Glomerular visceral epithelial cell (primary cell): ENCODE measurements around the gene DOK7.

Source experiments
- DNase-seq: peaks from one replicate; pipeline ENCODE4 v3.0.0-alpha.2; 2016; ENCODE audit errors: extremely low spot score

DOK7 gene

DNA sequence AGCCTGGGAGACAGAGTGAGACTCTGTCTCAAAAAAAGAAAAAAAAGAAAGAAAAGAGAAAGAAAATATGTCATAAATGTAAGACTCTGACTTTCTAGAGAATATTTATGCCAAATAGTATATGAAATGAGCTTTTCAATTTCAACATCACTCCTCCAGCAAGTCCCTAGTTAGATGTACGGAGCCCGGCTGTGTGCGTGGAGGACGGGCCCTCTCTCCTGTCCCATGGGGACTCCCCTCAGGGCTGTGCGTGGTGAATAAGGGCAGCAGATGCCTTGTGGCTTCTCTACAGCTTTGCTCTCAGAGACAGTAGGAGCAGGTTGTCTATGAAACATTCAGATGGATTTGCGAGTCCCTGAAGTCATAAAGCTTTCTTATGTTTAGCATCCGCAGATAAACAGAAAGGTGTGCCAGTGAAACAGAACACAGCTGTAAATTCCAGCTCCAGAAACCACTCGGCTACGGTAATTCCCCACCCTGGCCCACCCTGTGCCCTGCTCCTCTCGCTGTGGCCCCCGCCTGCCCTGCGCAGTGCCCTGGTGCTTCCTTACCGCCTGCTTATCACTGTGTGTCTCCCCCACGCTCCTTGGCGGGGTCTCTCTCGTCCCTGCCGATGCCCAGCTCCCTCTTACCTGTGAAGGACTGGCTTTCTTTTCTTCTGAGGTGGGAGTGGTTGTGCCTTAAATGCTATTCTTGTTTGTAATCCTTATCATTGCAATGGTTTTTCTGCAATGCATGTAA is 35.2 kb upstream of the DOK7 start:
- no peak for DNase-seq

DNA sequence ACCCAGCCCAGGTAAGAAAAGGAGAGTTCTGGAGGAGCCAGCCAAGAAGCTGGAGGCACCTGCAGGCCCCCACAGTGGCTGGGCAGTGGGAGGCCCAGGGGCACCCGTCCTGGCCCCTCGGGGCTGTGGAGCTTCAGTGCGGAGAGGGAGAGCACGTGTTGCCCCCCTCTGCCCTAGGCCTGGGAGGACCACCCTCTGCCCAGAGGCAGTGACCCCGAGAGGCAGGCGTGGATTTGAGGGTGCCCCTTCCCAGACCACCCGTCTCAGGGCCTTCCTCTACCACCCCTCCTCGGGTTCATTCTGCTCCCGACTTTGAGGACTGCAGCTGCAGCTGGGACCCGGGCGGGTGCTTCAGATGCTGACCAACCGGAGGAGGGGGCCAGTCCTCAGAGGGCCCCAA is 33.5 kb upstream of the DOK7 start:
- no peak for DNase-seq

DNA sequence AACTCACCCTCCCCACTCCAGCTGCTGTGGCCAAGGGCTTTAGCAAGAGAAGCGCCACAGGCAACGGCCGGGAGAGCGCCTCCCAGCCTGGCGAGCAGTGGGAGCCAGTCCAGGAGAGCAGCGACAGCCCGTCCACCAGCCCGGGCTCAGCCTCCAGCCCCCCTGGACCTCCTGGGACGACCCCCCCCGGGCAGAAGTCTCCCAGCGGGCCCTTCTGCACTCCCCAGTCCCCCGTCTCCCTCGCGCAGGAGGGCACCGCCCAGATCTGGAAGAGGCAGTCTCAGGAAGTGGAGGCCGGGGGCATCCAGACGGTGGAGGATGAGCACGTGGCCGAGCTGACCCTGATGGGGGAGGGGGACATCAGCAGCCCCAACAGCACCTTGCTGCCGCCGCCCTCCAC is 32.6 kb upstream of the DOK7 start:
- DNase-seq, result no peak

DNA sequence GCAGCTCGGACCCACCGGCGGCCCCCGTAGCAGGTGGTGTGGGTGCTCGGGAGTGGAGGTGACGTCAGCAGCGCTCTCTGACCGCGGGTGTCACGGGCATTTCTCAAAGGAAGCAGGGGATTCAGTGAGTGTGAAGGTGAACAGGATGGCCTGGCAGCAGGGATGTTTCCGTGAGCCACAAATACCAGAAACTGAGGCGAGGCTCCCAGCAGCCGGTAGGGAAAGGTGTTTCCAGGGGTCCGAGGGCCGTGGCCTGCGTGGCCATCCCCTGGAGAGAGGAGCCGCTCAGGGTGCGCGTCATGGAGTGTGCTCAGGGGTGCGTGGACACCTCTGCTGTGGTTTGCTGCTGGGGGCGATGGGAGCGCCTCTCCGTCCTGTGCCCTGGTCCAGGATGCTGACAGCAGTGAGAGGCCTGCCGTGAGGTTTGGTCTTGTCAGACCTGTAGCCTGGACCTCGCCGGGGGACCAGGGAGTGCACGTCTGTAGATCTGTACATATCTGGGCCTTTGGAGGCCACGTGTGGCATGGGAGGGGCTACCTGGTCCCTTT is 31.6 kb upstream of the DOK7 start:
- DNase-seq, result no peak

DNA sequence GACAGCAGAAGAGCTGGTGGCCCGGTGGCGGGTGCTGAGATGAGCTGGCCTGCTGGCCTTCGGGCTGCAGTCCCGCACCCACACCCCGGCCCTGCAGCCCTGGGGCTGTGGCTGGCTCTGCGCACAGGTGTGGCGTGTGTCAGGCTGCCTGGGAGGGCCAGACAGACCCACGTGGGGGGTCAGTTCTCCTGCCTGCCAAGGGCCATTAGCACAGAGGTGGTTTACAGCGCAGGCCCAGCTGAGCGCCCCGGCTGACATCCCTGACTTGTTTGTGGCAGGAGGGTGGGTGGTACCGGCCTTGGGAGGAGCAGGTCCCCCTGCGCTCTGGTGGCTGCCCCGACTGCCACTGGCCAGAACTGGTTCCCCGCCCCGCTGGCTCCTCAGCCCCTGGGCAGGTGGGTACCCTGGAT is 30.7 kb upstream of the DOK7 start:
- DNase-seq, result no peak

DNA sequence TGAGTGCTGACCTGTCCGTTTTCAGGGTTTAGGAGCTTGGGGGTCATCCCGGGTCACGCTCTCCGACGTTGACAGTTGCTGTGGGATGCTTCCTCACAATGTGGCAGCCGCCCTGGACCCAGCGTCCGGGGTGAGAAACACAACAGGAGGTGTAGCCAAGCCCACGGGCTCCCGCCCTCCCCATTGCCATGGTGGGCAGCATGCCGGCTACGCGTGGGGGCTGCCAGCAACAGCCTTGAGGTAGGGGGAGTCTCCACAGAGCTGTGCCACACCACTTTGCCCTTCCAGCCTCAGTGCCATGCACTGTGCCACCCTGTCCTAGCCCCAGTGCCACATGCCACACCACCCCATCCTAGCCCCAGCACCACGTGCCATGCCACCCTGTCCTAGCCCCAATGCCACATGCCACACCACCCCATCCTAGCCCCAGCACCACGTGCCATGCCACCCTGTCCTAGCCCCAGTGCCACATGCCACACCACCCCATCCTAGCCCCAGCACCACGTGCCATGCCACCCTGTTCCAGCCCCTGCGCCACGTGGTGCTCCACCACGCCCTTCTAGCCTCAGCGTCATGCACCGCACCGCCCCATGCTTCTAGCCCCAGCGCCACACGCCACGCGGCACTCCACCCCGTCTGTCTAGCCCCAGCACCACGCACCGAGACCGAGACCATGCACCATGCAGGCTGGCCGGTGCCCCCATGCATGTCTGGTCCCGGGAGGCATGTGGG is 29.8 kb upstream of the DOK7 start:
- DNase-seq, result no peak

DNA sequence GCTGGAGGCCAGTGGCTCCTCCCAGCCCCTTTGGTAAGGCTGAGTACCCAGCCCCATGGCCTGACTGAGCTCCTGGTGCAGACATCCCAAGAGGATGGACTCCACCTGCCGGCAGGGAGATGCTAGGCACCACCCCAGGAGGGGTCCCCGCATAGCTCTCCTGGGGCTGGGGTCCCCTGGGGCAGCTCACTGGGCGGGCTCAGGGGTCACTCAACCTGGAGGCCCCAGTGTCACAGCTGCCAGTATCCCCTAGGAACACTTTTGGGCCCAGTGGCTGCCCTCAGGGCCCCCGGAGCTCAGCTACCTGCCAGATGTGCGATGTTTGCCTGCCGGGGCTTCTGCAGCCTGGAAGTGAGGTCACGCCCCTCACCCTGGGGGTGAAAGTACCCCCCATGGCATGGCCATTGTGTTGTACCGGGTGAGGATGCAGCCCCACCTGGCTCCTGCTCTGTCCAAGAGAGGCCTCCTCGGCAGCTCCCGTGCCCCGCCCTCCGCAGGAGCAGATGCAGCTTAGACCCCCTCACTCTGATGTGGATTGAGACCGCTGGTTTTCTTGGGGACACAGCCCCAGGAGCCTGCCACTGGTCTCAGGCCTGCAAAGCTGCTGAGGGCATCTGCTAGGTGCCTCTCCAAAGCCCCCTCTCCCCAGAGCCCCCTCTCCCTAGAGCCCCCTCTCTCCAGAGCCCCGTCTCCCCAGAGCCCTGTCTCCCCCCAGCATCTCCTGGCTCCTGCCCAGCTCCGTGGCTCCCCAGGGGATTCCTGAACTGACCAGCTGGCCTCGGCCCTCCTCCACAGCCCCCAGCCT is 28.0 kb upstream of the DOK7 start:
- no peak for DNase-seq

DNA sequence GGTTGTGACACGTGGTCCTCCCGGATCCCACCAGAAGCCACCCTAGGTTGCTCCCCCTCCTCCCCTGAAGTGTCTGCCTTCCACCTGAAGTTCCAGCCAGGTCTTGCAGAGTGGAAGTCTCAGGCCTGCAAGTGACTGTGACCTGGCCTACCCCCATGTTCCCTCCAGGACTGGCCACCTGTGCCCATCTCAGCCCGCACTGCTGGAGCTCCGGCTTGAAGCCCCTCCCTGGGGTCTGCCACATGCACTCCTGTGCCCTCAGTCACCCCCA is 27.5 kb upstream of the DOK7 start:
- no peak for DNase-seq

DNA sequence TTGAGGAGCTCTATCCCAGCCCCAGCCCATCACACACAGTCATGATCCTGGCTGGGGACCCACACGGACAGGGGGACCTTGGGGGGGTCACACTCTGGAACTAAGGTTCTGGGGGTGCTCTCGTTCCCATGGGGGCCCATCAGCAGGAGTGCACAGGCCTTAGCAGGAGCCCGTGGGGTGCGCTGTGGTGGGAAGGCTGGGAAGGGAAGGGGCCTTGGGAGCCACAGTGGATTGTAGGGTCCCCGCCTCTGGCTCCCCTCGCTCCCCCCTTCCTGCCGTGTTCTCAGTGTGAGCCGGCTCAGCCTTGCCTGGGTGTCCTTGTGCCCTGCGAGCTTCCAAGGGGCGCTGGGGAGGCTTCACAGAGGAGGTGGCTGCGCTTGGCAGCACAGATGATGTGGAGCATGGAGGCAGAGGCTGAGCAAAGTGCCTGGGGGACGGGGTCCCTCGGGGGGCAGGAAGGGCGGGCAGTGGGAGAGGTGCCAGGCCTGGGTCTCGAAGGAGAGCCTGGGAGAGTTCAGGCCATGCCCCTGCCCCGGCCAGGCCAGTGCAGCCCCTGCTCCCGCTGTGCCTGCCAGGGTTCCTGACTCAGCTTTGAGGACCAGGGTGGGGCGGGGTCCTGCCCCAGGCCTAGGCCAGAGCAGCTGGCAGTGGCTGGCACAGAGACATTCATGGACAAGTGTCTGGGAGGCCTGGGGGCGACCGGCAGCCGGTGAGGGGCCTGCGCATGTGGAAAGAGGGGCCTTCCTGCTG is 26.9 kb upstream of the DOK7 start:
- no peak for DNase-seq

DNA sequence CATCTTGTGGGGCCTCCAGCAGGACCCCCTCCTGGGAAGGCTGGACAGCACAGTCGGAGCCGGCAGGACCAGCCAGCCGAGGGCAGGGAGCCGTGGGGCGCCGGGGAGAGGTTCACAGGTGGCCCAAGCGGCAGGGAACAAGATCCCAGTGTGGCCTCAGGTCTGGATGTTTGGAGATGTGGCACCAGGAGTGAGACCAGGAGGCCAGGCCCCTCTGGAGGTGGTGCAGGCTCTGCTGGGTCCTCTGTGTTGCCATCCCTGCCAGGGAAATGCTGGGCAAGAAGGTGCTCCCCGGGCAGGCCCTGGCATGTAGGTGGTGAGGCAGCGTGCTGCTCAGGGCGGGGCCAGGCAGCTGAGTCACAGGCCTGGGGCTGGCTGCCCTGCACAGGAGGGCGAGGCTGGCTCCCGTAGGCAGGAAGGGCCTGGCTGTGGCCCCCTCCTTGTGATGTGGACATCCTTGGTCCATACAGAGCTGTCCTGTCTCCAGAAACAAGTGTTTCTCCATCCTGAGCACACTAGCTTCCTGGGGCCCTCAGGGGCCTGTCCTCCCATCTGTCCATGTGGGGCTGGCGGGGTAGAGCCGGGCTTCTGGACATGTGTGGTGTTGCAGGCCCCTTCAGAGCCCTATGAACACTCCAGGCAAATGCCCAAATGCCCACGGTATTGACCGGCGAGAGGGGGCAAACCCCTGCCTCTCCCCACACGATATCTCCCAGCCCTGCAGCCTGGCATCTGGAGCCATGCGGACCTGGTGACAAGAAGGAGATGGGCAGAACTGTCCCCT is 26.1 kb upstream of the DOK7 start:
- peak; percentile 89 for DNase-seq

DNA sequence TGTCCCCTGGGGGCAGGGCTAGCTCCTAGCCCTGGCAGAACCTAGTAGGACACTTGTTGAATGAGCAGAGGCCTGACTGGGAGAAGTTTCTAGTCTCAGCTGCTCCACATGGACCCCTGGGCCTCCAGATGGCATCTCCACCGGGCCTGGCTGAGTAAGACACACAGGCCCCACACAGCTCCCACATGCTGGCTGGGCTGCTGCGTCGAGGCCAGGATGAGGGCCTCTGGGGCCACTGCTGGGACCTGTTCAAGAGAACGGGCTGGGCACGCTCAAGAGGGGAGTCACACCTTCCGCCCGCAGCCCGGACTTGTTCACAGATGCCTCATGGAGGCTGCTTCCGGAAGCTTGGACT is 25.5 kb upstream of the DOK7 start:
- no peak for DNase-seq

DNA sequence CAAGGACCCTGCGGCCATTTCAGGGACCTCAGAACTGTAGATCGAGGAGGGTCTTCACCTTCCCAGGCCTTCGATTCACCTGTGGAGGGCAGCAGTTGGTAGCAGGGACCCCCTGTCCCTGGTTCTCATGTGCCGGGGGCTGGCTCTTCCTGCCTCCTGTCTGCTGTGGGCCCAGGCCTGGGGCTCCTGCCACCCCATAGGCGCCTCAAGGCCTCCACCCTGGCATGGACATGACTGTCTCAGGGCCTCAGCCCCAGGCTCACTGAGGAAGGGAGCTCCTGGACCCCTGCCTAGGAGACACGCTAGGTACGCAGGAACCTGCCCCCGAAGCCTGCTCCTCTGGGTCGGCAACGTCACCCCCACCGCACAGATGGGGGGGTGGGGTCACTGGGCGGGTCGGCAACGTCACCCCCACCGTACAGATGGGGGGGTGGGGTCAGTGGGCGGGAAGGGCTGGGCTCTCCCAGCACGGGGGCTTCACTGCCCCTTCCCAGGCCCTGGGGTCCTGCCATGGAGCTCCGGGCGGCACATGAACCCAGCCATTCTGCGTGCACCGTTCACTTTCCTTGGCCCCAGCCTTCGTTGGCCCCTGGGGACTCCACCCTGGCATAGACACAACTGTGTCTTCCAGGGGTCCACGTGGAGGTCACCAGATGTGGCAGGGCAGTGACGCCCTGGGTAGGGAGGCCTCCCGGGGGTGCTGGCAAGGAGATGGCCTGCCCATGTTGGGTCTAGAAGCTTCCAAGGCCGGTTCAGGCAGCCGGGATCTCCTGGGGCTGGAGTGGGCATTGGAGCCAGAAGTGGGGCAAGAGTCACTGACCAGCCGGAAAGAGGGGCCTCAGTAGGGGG is 24.9 kb upstream of the DOK7 start:
- no peak for DNase-seq

DNA sequence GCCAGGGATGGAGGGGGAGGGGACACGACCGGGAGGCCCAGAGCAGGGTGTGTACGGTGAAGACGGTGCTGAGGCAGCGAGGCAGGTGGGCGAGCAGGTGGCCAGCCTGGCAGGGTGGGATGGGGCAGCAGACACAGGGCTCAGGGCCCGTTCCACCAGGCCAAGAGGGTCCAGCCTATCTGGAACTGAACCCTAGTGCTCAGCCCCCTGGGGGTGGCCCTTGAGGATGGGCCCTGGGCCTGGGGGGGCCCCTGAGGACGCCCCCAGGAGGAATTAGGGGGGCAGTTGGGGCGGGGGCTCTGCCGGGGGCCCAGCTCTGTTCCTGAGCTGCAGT is 24.3 kb upstream of the DOK7 start:
- no peak for DNase-seq

DNA sequence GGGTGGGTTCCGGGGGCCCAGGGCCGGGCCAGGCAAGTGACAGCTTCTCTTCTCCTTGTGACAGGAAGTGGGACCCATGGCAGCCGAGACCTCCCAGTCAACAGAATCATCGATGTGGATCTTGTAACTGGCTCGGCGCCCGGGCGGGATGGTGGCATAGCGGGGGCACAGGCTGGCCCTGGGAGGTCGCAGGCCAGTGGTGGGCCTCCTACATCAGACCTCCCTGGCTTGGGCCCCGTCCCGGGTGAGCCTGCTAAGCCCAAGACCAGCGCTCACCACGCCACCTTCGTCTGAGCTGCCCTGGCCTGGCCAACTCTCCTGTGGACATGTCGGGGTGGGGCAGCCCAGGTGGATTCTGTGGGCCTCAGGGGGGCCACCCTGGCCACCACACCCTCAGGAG is 23.7 kb upstream of the DOK7 start:
- DNase-seq, result no peak

DNA sequence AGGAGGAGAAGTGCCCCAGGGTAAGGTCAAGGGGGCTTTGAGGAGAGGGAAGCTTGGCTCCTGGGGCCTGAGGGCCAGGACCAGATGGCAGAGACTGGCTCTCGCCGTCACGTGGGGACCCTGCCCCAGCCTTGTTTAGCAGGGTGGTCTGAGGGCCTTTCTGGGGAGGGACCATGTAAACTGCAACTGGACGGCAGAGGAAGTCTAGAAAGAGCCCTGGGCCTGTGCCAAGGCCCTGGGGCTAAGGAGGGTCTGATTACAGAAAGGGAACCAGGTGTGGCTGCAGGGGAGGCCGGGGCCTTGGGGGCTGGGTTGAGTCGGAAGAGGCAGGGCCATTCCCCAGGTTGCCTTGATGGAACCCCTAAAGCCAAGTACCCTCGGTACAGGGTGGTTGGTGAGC is 23.1 kb upstream of the DOK7 start:
- DNase-seq, result no peak

DNA sequence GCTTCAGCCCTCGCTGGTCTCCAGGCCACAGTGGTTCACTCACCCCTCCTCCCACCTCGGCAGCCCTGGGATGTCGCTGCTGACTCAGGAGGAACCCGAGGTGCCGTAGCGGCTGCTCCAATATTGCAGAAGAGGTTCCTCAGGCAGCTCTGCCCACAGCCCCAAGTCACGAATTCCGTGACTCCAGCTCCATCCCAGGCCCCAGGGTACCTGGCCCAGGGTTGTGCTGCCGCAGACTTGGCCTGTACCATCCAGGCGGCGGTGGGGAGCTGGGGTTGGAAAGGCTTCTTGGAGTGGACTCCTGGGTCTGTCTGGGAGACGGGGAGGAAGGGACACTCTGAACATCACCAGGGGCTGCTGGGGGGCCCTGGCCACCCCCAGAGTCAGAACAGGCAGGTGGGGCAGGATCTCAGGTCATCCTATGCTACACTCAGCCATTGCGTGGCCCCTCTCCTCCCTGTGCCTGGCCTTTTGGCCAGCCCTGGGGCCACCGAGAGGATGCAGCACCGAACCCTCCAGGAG is 22.1 kb upstream of the DOK7 start:
- DNase-seq, result peak; percentile 47

DNA sequence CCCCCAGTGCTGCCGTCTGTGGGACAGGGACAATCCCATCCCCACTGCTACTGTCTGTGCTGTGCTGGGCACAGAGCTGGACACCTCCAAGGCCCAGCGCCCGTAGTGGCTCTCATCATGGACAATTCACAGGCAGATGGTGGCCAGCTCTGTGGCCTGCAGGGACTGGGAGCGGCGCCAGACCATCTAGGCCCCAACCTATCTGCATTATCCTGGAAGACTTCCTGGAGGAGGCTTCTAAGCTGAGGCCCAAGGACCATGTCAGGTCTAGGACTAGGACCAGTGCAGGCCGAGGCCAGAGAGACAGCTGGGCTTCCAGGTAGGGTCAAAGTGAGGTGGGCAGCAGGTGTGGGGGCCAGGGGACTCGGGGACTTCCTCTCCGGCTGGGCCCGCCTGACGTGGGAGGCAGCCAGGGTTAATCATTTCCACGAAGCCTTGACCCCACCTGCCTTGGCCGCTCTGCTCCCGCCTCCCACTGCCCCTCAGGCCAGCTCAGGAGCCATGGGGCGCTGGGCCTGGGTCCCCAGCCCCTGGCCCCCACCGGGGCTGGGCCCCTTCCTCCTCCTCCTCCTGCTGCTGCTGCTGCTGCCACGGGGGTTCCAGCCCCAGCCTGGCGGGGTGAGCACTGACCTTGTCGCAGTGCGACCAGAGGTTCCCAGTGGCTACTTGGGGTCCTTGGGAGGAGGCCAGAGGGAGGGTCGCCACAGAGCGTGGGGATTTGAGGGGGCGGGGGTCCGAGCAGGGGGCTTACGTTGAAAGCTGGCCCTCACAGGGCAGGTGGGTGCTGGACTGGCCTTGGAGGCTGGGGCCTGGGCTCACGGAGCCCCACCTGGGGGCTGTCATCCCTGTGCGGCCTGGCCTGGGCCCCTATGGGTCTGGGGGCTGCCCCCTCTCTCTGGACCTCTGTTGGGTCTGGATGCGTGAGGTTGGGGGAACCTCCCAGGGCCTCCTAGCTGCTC is 21.3 kb upstream of the DOK7 start, which contains the start of gene HGFAC:
HGFAC (plus strand) TSS at position 468 of the 959 bp plus-strand sequence; CDS start at position 502, 34 bp downstream.
- no peak for DNase-seq

DNA sequence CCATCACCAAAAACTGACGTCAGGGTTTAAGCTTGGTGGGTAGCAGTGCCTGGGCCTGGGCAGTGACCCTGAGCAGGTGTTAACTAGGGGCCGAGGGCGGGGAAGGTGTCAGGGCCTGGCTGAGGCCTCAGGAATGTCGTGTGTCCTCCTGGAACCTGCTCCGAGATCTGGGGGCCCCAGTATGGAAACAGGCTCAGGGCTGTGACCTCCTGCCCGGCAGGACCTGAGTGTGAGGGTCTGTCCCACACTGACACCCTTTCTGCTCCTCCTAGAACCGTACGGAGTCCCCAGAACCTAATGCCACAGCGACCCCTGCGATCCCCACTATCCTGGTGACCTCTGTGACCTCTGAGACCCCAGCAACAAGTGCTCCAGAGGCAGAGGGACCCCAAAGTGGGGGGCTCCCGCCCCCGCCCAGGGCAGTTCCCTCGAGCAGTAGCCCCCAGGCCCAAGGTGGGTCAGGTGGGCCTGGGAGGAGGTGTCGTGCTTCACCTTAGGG is 20.6 kb upstream of the DOK7 start:
- DNase-seq, result no peak
